ENCODE results near the gene ENPP7.

The ENPP7 gene

GRCh38 chr17:79714176-79715097, 16.3 kb upstream of the ENPP7 start:
- TF ChIP-seq ZNF302 (tag by site-specific recombination; IDR thresholded peaks at IDR 0.05; ENCODE audit: low read depth) (no peak), ZNF19 (tag by site-specific recombination; IDR thresholded peaks at IDR 0.05; ENCODE audit: low read depth) (no peak), ZNF704 (tag by site-specific recombination; IDR thresholded peaks at IDR 0.05) (no peak), ZSCAN23 (tag by site-specific recombination; IDR thresholded peaks at IDR 0.05) (no peak), GLIS1 (tag by site-specific recombination; IDR thresholded peaks at IDR 0.05) (no peak), GLI4 (tag by site-specific recombination; IDR thresholded peaks at IDR 0.05) (no peak), ZSCAN30 (tag by site-specific recombination; IDR thresholded peaks at IDR 0.05) (no peak), GFI1B (tag by site-specific recombination; IDR thresholded peaks at IDR 0.05) (no peak), EGR2 (tag by site-specific recombination; IDR thresholded peaks at IDR 0.05; ENCODE audit: low read depth) (no peak)
- no peaks in the 10 kb centered on the region for H3K4me1 ChIP-seq (ENCODE audit: control insufficient read depth, insufficient read depth, low read length)
- ChIA-PET CTCF (interaction anchor here (0.6 to 0.9 kb wide), 4 partner anchors 102 to 631 kb away, joined by 3 to 5 read pairs (median 3); no protein-coding TSS in a partner anchor), POLR2A (no interaction called here)
- H3K4me3 ChIP-seq (ENCODE audit: low read depth, low read length): no peak overlapping the region
- no peaks in the 10 kb centered on the region for H3K36me3 ChIP-seq (ENCODE audit: control insufficient read depth in 2 of 2, insufficient read depth in 1 of 2, low read length in 2 of 2)
- H3K27ac ChIP-seq (ENCODE audit: extremely low read depth, low read depth, low read length): no peak overlapping the region
- H3K9me3 ChIP-seq (ENCODE audit: control insufficient read depth, insufficient read depth, low read depth, low read length): no peaks in the 10 kb centered on the region

DNA sequence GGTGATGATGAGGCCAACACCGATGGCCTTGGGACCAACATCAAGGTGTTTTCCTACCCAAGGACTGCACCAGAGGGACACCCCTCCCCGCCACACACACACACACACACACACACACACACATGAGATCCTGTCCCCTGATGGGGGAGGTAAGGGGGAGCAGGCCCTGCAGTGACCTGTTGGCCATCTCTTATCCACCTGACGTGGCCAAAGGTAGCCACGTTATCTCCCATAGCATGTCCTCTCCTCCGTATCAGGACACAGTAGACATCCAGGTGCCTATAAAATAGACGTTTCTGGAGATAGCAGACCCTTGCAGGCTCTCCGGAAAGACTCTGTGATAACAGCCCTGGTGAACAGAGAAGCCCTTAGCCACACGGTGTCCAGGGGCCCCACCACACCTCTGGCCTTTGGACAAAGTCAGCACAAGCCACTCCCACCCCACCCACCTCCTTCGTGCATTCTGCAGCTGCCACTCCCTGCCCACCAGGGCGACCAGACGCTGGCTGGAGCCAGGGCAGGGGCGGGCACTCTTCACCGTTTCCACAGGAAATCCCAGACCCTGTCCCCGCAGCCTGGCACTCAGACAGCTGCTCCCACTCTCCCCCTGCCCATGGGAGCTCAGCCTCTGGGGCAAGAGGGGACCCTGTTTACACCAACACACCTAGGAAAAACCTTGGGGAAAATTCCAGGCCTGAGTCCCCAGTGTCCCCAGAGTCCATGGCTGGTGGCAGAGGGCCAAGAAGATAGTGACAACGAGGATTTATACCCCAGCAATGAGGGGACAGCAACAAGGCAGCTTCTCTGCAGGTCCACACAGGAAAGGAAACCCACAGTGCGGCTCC, 15.4 kb upstream of the ENPP7 start:
- no peaks in the 10 kb centered on the region for H3K36me3 ChIP-seq (ENCODE audit: control insufficient read depth in 2 of 2, insufficient read depth in 1 of 2, low read length in 2 of 2)
- POLR2A ChIA-PET: no interaction called here
- no peak overlapping the region for H3K27ac ChIP-seq (ENCODE audit: extremely low read depth, low read depth, low read length)
- CTCF ChIA-PET: no interaction called here
- H3K4me3 ChIP-seq (ENCODE audit: low read depth, low read length): no peak overlapping the region
- H3K9me3 ChIP-seq (ENCODE audit: control insufficient read depth, insufficient read depth, low read depth, low read length): no peaks in the 10 kb centered on the region
- H3K4me1 ChIP-seq (ENCODE audit: control insufficient read depth, insufficient read depth, low read length): no peaks in the 10 kb centered on the region
- peak; percentile 30; the same call in 1 of the 2 replicates for TF ChIP-seq SCRT2 (tag by site-specific recombination; IDR thresholded peaks at IDR 0.05)
- no peak for TF ChIP-seq ZNF549 (tag by site-specific recombination; IDR thresholded peaks at IDR 0.05)
- no peak for TF ChIP-seq ZNF37A (tag by site-specific recombination; IDR thresholded peaks at IDR 0.05)
- no peak for TF ChIP-seq KLF17 (tag by site-specific recombination; IDR thresholded peaks at IDR 0.05)
- no peak for TF ChIP-seq ZNF335 (tag by site-specific recombination; conservative IDR thresholded peaks at IDR 0.05)
- no peak for TF ChIP-seq ZNF140 (tag by site-specific recombination; IDR thresholded peaks at IDR 0.05)
- TF ChIP-seq EGR2 (tag by site-specific recombination; IDR thresholded peaks at IDR 0.05; ENCODE audit: low read depth): 0 out of 2 replicates have a peak, but pooled peaks have one; percentile 10

DNA sequence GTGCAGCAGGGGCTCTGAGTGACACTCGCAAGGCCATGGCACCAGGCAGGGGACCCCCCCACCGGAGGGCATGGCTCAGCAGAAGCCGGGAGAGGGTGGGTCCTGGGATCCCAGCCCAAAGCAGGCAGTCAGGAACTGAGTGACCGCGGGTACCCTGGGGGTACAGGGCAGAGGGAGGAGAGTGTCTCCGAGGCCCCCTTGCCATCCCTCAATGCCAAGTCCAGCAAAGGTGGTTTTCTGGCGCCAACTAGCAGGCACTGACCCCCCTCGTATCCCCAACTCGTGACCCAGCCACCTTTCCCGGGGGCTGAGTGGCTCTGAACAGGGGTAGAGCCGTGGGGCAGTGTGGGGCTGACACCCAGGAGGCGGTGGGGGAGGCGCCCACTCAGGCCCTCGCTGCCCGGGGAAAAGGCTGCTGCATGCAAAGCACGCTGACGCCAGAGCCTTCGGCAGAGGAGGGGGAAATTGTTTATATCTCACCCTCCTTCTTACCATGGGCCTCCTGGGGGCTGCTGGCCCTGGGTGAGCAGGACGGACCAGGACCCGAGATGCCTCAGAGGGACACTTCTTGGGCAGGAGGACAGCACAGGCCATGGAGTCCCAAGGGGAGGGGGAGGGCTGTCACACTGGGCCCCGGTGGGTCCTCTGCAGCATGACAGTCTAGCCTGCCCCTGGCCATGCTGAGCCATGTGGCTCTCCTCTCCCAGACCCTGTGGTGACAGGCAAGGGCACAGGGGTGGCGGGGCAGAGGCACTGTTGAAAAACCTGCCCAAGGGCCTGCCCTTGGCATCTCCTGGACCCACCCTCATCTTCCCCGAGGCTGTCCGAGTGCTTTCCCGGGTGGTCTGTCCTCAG, 14.6 kb upstream of the ENPP7 start:
- peaks cover 2% of the 10 kb centered on the region; the same call in 1 of the 2 replicates for H3K4me1 ChIP-seq (ENCODE audit: control insufficient read depth, insufficient read depth, low read length)
- no peak overlapping the region for H3K4me3 ChIP-seq (ENCODE audit: low read depth, low read length)
- no peaks in the 10 kb centered on the region for H3K36me3 ChIP-seq (ENCODE audit: control insufficient read depth in 2 of 2, insufficient read depth in 1 of 2, low read length in 2 of 2)
- H3K27ac ChIP-seq (ENCODE audit: extremely low read depth, low read depth, low read length): no peak overlapping the region
- ChIA-PET POLR2A (no interaction called here), CTCF (interaction anchor here (1.5 kb wide), 1 partner anchor 315 kb away, joined by 6 read pairs; no protein-coding TSS in a partner anchor)
- H3K9me3 ChIP-seq (ENCODE audit: control insufficient read depth, insufficient read depth, low read depth, low read length): no peaks in the 10 kb centered on the region
- TF ChIP-seq ZNF830 (tag by site-specific recombination; IDR thresholded peaks at IDR 0.05; ENCODE audit: low read depth): no peak
- no peak for TF ChIP-seq SP7 (tag by site-specific recombination; IDR thresholded peaks at IDR 0.05)
- TF ChIP-seq, protein P1, sequence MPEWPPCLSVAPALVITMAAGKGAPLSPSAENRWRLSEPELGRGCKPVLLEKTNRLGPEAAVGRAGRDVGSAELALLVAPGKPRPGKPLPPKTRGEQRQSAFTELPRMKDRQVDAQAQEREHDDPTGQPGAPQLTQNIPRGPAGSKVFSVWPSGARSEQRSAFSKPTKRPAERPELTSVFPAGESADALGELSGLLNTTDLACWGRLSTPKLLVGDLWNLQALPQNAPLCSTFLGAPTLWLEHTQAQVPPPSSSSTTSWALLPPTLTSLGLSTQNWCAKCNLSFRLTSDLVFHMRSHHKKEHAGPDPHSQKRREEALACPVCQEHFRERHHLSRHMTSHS (tag by site-specific recombination; IDR thresholded peaks at IDR 0.05): no peak
- TF ChIP-seq ZNF175 (tag by site-specific recombination; IDR thresholded peaks at IDR 0.05): no peak
- no peak for TF ChIP-seq PBX3 (CRISPR knock-in tag; IDR thresholded peaks at IDR 0.05)
- TF ChIP-seq ZIC2 (tag by site-specific recombination; IDR thresholded peaks at IDR 0.05): no peak
- no peak for TF ChIP-seq ZNF211 (tag by site-specific recombination; IDR thresholded peaks at IDR 0.05; ENCODE audit: low read depth)

Data from HEK293 (cell line).